Activated CD4-positive, alpha-beta memory T cell treated with anti-CD3 and anti-CD28 coated beads, Interleukin-2, amount 10 ng/mL, durations not matched to agents 7 days and 5 days (primary cell): ENCODE data around the gene ZNF765. TPM values are rescaled to one million over a fixed set of nuclear protein-coding genes. Genes with fewer than 3 reads are reported as not detected.
"Not testable (repeated sequence)": the region's sequence is repeated elsewhere in the genome, so short reads cannot be mapped to it uniquely, and the experiment has no call there.

Experiments
- CTCF ChIA-PET: fragments of 350-600 bp; sonication (Branson Sonifier 250); formaldehyde crosslinking; loops from one replicate; lab custom pipeline; 2021; ENCODE audit warnings: antibody characterized with exemption, inconsistent platforms; lab: Charles Lee
- POLR2A ChIA-PET: fragments of 350-600 bp; sonication (Branson Sonifier 250); formaldehyde crosslinking; loops from one replicate; lab custom pipeline; 2021; ENCODE audit warnings: antibody characterized with exemption; lab: Charles Lee
- DNase-seq: peaks from one replicate; pipeline ENCODE4 v3.0.0-alpha.2; 2020
- H3K27ac Mint-ChIP-seq: one replicate; pipeline ENCODE4 v1.8.0; 2021; ENCODE audit warnings: mild to moderate bottlenecking, mixed read lengths
- H3K27me3 Mint-ChIP-seq: one replicate; pipeline ENCODE4 v1.8.0; 2021; ENCODE audit warnings: mixed read lengths
- H3K36me3 Mint-ChIP-seq: one replicate; pipeline ENCODE4 v1.8.0; 2021; ENCODE audit warnings: low read depth, mixed read lengths
- H3K4me1 Mint-ChIP-seq: one replicate; pipeline ENCODE4 v1.8.0; 2021; ENCODE audit warnings: mixed read lengths
- H3K4me3 Mint-ChIP-seq: one replicate; pipeline ENCODE4 v1.8.0; 2021; ENCODE audit warnings: mild to moderate bottlenecking, mixed read lengths
- H3K9me3 Mint-ChIP-seq: one replicate; pipeline ENCODE4 v1.8.0; 2021; ENCODE audit warnings: mixed read lengths
- total RNA-seq, 2 experiments: library from RNA; stranded (reverse); gene quantifications; one replicate each; pipeline ENCODE4 v1.2.3, GENCODE V29; 2021

Gene ZNF765
- total RNA-seq: 10 to 100 TPM; 11.8 to 12.7 TPM

DNA sequence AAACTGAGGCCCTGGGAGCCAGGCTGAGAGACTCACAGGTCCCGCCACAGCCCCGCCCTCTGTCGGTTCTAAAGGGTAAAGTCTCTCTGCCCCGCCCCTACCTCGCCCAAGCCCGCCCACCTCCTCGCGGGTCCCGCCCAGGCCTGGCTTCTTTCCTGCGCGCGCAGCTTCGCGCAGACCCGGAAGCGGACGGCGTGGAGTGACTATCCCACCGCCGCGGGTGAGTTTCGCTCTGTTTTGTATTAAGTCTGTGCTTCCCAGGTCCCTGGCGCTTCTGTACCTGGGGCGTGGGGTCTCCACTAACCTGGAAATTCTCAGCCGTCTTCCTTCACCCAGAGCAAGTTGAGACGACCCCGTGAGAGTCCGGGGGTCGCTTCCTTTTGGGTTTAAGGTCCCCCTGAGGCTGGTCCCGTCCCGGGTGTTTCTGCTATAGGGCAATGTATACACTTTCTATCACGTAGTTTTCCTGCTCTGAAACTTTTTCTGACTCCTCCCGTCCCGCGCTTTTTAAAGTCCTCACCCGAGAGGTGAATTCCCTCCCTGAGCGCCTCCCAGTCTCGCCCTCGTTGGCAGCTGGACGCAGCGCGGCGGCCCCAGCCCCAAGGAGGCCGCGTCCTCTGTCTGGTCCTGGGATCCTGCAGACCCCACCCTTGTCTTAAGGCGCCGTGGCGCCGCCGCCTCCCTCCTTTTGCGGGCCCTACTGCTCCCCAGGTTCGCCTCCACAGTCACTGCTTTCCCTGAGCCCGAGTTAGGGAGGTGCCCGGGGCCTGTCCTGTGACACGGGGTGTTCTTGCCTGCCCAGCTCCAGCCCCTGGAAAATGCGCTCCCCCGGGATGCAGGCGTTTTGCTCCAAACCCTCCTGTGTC is at the start of gene ZNF765:
ZNF765 (plus strand) TSS at position 176 of the 866 bp plus-strand sequence. CDS start 2,867 bp downstream, outside the sequence.
- H3K27me3 Mint-ChIP-seq: no peaks in the 10 kb centered on the region
- H3K36me3 Mint-ChIP-seq: peaks cover 46% of the 10 kb centered on the region
- DNase-seq: peak; percentile 97
- POLR2A ChIA-PET: interaction anchor here (0.6 to 1.9 kb wide), 7 partner anchors 28 to 499 kb away, joined by 3 to 9 read pairs (median 3); partner anchors contain the start of gene ZNF816
- peak within 1 kb of the TSS; percentile 89 for H3K4me3 Mint-ChIP-seq
- peak within 1 kb of the TSS; percentile 74 for H3K27ac Mint-ChIP-seq
- peaks cover 29% of the 10 kb centered on the region for H3K9me3 Mint-ChIP-seq
- H3K4me1 Mint-ChIP-seq: peaks cover 22% of the 10 kb centered on the region
- CTCF ChIA-PET: interaction anchor here (0.6 kb wide), 1 partner anchor 402 kb away, joined by 3 read pairs; no protein-coding TSS in a partner anchor

DNA sequence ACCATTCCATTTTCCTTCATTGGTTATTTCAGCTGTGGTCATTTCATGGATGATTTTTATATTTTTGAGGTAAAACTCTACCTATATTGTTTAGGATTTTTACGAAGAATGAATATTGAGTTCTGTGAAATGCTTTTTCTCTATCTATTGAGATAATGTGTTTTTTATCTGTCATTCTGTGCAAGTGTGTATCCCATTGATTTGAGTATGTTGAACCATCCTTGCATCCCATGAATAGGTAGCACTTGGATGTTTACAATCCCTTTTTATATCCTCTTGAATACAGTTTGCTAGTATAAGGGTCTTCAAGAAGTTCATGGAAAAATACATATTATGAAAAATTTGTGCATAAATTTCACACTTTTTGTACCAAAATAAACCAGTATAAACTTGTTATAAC is 39.2 kb upstream of the ZNF765 start:
- peaks cover 64% of the 10 kb centered on the region for H3K9me3 Mint-ChIP-seq
- H3K27ac Mint-ChIP-seq: no peak overlapping the region
- no peak overlapping the region for H3K4me3 Mint-ChIP-seq
- ChIA-PET POLR2A (no interaction called here), CTCF (no interaction called here)
- no peaks in the 10 kb centered on the region for H3K27me3 Mint-ChIP-seq
- no peaks in the 10 kb centered on the region for H3K4me1 Mint-ChIP-seq
- DNase-seq: no peak
- H3K36me3 Mint-ChIP-seq: peaks cover 53% of the 10 kb centered on the region

DNA sequence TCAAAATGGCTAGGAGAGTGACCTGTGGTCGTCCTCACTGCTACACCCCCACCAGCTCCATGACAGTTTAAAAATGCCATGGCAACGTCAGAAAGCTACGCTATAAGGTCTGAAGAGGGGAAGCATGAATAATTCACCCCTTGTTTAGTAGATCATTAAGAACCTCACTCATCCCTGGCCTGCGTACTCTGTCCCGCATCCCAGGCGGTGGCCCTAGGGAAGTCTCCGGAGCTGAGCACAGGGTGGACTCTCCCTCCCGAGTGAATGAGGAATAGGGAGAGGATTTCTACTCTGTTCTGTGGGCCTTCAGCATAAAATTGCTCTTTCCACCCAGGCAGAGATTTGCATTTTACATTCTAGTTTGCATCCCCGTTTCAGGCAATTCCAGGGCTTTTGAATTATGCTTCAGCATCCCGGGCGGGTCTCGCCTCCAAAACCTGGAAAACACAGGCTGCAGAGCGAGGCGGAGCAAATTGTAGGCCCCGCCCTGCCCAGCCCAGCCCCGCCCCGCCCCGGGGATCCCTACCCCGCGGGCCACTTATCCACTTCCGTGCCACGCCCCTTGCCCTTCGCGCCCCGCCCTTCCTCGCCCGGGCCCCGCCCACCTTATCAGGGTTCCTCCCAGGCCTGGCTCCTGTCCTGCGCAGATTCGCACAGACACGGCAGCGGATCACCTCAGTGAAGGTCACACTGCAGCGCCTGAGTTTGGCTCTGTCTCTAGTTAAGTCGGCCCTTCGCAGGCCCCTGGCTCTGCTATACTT is 36.9 kb upstream of the ZNF765 start:
- no peak overlapping the region for H3K4me3 Mint-ChIP-seq
- peaks cover 58% of the 10 kb centered on the region for H3K9me3 Mint-ChIP-seq
- no peaks in the 10 kb centered on the region for H3K27me3 Mint-ChIP-seq
- DNase-seq: no peak
- CTCF ChIA-PET: no interaction called here
- no peaks in the 10 kb centered on the region for H3K4me1 Mint-ChIP-seq
- POLR2A ChIA-PET: interaction anchor here (0.6 kb wide), 1 partner anchor 9 kb away, joined by 4 read pairs; no protein-coding TSS in a partner anchor
- peaks cover 31% of the 10 kb centered on the region for H3K36me3 Mint-ChIP-seq
- H3K27ac Mint-ChIP-seq: no peak overlapping the region

DNA sequence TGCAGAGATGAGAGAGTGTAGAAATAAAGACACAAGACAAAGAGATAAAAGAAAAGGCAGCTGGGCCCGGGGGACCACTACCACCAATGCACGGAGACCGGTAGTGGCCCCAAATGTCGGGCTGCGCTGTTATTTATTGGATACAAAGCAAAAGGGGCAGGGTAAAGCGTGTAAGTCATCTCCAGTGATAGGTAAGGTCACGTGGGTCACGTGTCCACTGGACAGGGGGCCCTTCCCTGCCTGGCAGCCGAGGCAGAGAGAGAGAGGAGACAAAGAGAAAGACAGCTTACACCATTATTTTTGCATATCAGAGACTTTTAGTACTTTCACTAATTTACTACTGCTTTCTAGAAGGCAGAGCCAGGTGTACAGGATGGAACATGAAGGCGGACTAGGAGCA is 34.9 kb upstream of the ZNF765 start:
- H3K4me1 Mint-ChIP-seq, CTCF ChIA-PET, POLR2A ChIA-PET, H3K27ac Mint-ChIP-seq, DNase-seq, H3K27me3 Mint-ChIP-seq, H3K4me3 Mint-ChIP-seq: not testable (repeated sequence)
- Mint-ChIP-seq H3K36me3 (peaks cover 19% of the 10 kb centered on the region), H3K9me3 (peaks cover 51% of the 10 kb centered on the region)

DNA sequence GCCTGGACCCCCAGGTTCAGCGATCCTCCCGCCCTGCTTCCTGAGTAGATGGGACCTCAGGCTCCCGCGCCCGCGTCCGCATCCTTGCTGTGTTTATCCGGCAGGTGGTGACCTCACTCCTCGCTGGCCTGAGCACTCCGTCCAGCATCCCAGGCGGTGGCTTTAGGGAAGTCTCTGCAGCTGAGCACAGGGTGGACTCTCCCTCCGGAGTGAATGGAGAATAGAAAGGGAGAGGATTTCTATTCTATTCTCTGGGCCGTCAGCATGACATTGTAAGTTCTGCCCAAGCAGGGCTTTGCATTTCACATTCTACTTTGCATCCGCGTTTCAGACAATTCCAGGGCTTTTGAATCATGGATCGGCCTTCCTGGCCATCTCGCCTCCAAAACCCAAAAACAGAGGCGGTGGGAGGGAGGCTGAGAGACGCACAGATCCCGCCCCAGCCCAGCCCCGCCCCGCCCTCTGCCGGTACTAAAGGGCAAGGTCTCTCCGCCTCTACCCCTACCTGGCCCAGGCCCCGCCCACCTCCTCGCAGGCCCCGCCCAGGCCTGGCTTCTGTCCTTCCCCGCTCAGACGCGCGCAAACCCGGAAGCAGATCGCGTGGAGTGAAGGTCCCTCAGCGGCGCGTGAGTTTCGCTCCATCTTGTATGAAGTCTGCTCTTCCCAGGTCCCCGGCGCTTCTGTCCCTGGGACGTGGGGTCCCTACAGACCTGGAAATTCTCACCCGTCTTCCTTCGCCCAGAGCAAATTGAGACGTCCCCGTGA is 29.6 kb upstream of the ZNF765 start, which contains the start of gene ZNF525:
ZNF525 (plus strand) TSS at position 572 of the 765 bp plus-strand sequence. CDS start 6,577 bp downstream, outside the sequence.
- DNase-seq: peak; percentile 96
- Mint-ChIP-seq H3K9me3 (peaks cover 42% of the 10 kb centered on the region), H3K4me3 (peak within 1 kb of the TSS; percentile 88), H3K36me3 (peaks cover 28% of the 10 kb centered on the region), H3K4me1 (peaks cover 16% of the 10 kb centered on the region), H3K27me3 (no peaks in the 10 kb centered on the region), H3K27ac (peak within 1 kb of the TSS; percentile 78)
- ChIA-PET CTCF (no interaction called here), POLR2A (interaction anchor here (0.6 kb wide), 1 partner anchor 203 kb away, joined by 3 read pairs; no protein-coding TSS in a partner anchor)

DNA sequence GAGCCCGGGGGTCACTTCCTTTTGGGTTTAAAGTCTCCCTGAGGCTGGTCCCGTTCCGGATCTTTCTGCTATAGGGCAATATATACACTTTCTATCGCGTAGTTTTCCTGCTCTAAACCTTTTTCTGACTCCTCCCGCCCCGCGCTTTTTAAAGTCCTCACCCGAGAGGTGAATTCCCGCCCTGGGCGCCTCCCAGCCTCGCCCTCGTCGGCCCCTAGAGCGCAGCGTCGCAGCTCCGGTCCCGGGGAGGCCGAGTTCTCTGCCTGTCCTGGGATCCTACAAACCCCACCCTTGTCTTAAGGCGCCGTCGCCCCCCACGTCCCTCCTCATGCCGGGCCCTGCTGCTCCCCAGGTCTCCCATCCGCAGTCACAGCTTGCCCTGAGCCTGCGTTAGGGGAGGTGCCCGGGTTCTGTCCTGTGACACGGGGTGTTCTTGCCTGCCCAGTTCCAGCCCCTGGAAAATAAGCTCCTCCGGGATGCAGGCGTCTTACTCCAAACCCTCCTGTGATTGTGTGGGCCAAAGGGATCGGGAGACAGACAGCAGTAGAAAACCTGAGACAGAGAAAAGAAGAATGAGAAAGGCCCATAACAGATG is 29.0 kb upstream of the ZNF765 start:
- Mint-ChIP-seq H3K36me3 (peaks cover 35% of the 10 kb centered on the region), H3K27ac (peak overlapping the region; percentile 78), H3K4me3 (peak overlapping the region; percentile 88), H3K9me3 (peaks cover 44% of the 10 kb centered on the region), H3K4me1 (peaks cover 16% of the 10 kb centered on the region), H3K27me3 (no peaks in the 10 kb centered on the region)
- ChIA-PET POLR2A (interaction anchor here (0.7 to 1.8 kb wide), 2 partner anchors 168 to 277 kb away, joined by 3 to 5 read pairs; no protein-coding TSS in a partner anchor), CTCF (no interaction called here)
- no peak for DNase-seq

DNA sequence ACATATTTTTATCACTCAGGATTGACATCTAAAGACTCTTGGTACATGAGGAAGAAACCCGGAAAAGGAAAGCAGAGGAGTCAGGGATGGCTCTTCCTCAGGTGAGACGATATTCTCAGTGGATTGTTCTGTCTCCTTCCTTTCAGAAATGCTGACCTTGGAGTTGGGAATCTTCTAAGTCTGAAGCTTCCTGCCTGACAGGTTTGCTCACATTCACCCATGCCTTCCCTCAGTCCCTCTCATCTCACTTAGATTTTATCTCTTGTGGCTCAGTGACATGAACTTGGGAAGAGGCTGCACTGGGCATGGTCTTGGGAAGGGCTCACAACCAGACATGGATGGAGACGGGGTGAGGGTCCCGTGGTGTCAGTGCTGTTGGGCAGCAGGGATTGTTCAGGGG is 22.8 kb upstream of the ZNF765 start:
- no peaks in the 10 kb centered on the region for H3K27me3 Mint-ChIP-seq
- no peak for DNase-seq
- CTCF ChIA-PET: no interaction called here
- peaks cover 43% of the 10 kb centered on the region for H3K9me3 Mint-ChIP-seq
- H3K36me3 Mint-ChIP-seq: peaks cover 72% of the 10 kb centered on the region
- no peak overlapping the region for H3K4me3 Mint-ChIP-seq
- no peak overlapping the region for H3K27ac Mint-ChIP-seq
- H3K4me1 Mint-ChIP-seq: peaks cover 2% of the 10 kb centered on the region
- POLR2A ChIA-PET: no interaction called here

DNA sequence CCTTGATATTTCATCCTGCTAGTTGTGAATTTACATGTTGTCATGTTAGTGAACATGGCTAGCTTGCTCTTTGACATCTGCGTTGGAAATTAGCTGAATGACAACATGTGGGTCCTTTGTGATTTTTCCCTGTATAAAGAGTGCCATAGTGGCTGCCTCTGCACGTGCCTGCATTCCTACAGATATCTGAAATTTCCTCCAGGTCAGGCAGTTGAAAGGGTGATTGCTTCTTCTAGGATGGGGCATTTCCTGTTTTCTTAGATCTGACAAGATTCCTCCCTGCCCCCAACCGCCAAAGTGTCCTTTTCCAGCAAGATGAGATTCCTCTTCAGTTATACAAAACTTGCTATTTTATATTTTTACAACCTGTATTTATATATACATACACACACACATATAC is 20.7 kb upstream of the ZNF765 start:
- H3K9me3 Mint-ChIP-seq: peaks cover 39% of the 10 kb centered on the region
- H3K36me3 Mint-ChIP-seq: peaks cover 81% of the 10 kb centered on the region
- no peak overlapping the region for H3K4me3 Mint-ChIP-seq
- POLR2A ChIA-PET: no interaction called here
- no peaks in the 10 kb centered on the region for H3K27me3 Mint-ChIP-seq
- CTCF ChIA-PET: interaction anchor here (0.5 kb wide), 1 partner anchor 371 kb away, joined by 4 read pairs; no protein-coding TSS in a partner anchor
- no peak overlapping the region for H3K27ac Mint-ChIP-seq
- DNase-seq: no peak
- H3K4me1 Mint-ChIP-seq: no peaks in the 10 kb centered on the region

DNA sequence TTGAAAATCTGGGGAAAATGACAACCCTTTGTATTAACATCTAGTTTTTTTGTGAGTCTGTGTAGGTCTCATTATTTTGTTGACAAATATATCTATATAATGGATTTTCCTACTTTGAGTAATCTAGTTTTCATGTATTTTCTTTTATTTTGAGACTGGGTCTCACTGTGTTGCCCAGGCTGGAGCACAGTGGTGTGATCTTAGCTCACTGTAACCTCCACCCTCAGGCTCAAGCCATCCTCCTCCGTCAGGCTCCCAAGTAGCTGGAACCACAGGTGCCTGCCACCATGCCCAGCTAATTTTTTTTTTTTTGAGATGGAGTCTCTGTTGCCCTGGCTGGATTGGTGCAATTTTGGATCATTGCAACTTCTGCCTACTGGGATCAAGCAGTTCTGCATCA is 20.2 kb upstream of the ZNF765 start:
- H3K36me3 Mint-ChIP-seq: peaks cover 85% of the 10 kb centered on the region
- no peaks in the 10 kb centered on the region for H3K27me3 Mint-ChIP-seq
- H3K4me3 Mint-ChIP-seq: no peak overlapping the region
- CTCF ChIA-PET: no interaction called here
- H3K9me3 Mint-ChIP-seq: peaks cover 41% of the 10 kb centered on the region
- no peak for DNase-seq
- POLR2A ChIA-PET: no interaction called here
- no peak overlapping the region for H3K27ac Mint-ChIP-seq
- H3K4me1 Mint-ChIP-seq: no peaks in the 10 kb centered on the region

DNA sequence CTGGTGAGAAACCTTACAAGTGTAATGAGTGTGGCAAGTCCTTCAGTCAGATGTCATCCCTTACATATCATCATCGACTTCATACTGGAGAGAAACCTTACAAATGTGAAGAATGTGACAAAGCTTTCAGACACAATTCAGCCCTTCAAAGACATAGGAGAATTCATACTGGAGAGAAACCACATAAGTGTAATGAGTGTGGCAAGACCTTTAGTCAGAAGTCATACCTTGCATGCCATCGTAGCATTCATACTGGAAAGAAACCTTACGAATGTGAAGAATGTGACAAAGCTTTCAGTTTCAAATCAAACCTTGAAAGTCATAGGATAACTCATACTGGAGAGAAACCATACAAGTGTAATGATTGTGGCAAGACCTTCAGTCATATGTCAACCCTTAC is 13.6 kb upstream of the ZNF765 start:
- no peak for DNase-seq
- no peaks in the 10 kb centered on the region for H3K27me3 Mint-ChIP-seq
- no peaks in the 10 kb centered on the region for H3K4me1 Mint-ChIP-seq
- H3K9me3 Mint-ChIP-seq: peaks cover 69% of the 10 kb centered on the region
- H3K27ac Mint-ChIP-seq: no peak overlapping the region
- H3K4me3 Mint-ChIP-seq: no peak overlapping the region
- H3K36me3 Mint-ChIP-seq: peaks cover 88% of the 10 kb centered on the region
- CTCF ChIA-PET: no interaction called here
- POLR2A ChIA-PET: no interaction called here

DNA sequence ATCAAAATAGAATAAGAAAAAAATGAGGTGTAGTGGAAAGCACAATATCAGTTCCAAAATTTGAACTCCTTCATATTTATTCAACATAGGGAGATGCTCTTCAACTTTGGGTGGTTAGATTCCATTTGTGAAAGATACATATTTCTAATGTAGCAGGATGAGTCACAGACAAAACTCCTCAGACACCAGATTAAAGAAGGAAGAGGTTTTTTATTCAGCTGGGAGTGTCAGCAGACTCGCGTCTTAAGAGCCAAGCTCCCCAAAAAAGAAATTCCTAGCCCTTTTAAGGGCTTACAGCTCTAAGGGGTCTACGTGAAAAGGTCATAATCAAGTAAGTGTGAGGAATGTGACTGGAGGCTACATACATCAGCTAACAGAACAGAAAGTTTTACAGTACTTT is 6.8 kb upstream of the ZNF765 start:
- Mint-ChIP-seq H3K36me3 (peaks cover 46% of the 10 kb centered on the region), H3K4me1 (no peaks in the 10 kb centered on the region), H3K27ac (no peak overlapping the region), H3K4me3 (no peak overlapping the region), H3K27me3 (no peaks in the 10 kb centered on the region), H3K9me3 (peaks cover 59% of the 10 kb centered on the region)
- CTCF ChIA-PET: no interaction called here
- DNase-seq: no peak
- POLR2A ChIA-PET: interaction anchor here (1.3 kb wide), 1 partner anchor 44 kb away, joined by 4 read pairs; the partner anchor contains the start of gene ZNF761

DNA sequence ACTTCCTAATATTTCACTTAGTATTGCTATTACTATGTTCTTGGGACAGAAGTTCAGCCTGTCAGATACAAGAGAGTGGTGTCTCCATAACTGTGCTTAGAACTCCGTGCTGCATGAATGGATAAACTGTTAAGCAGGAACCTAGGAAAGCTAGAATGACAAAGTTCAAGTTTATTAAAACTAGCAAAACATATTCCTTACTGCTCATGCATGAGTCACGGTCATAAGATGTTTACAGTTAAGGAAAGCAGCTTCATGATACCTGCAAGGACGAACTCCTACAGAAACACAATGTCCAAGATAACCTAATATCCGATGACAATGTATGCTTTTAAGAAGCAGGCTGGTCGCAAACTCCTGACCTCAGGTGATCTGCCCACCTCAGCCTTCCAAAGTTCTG is 6.0 kb upstream of the ZNF765 start:
- ChIA-PET POLR2A (interaction anchor here (1.3 kb wide), 1 partner anchor 43 kb away, joined by 4 read pairs; the partner anchor contains the start of gene ZNF761), CTCF (no interaction called here)
- H3K4me1 Mint-ChIP-seq: peaks cover 1% of the 10 kb centered on the region
- H3K4me3 Mint-ChIP-seq: no peak overlapping the region
- peaks cover 43% of the 10 kb centered on the region for H3K36me3 Mint-ChIP-seq
- H3K9me3 Mint-ChIP-seq: peaks cover 58% of the 10 kb centered on the region
- DNase-seq: no peak
- no peaks in the 10 kb centered on the region for H3K27me3 Mint-ChIP-seq
- no peak overlapping the region for H3K27ac Mint-ChIP-seq
